ENCODE data around the gene TMEM132C. TPM values are rescaled to one million over a fixed set of nuclear protein-coding genes. Genes with fewer than 3 reads are reported as not detected.

Gene TMEM132C
- total and polyA plus RNA-seq, 2 of the 4 experiments (the other 2 are of a cell fraction), result not detected

DNA sequence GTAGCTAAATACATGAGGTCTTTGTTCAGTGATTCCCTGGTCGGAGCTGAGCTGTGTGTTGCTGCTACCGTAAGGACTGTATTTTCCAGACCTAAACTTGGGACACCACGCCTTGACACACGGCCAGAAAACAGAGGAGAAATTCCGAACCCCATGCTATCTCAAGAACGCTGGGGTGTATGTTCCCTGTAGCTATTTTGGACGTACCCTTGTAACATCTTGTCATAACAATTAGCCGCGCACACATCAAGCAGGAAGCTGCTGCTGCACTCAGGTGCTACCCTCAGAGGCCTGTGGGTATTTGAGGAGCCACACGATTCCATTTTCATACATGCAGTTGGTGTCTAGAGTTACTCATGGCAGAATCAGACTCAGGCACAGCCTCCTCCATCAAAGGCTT is 255.0 kb downstream of the TMEM132C start:
- in situ Hi-C loops (cut with MboI; ENCODE audit: low sequenced_read_pairs), result no loop called here
- WGBS, 2 experiments (ENCODE audit: extremely low coverage in 2 of 2, insufficient read length in 1 of 2), result 93% methylated on average over 3 of the region's 10 CpGs; no CpG with 5 or more reads in 1 of the 2 experiments
- H2AK5ac ChIP-seq (ENCODE audit: low read depth, low read length), result no peak overlapping the region
- no peak overlapping the region for H2BK5ac ChIP-seq (ENCODE audit: low read depth, low read length, poor library complexity, severe bottlenecking)
- H4K20me1 ChIP-seq (ENCODE audit: insufficient read depth, low read length), result no peaks in the 10 kb centered on the region
- H2AK9ac ChIP-seq (replicated peaks; ENCODE audit: low read depth, low read length, poor library complexity), result no peak overlapping the region
- H3K4me1 ChIP-seq (ENCODE audit: control insufficient read depth, insufficient read depth, low read length), result no peaks in the 10 kb centered on the region
- dilution Hi-C loops (cut with HindIII; ENCODE audit: low sequenced_read_pairs, unreplicated experiment), result no loop called here
- H4K8ac ChIP-seq (ENCODE audit: low read depth in 2 of 2, low read length in 2 of 2), result no peak overlapping the region
- H2AFZ ChIP-seq (replicated peaks; ENCODE audit: low read length, poor library complexity), result no peak overlapping the region
- H3K14ac ChIP-seq (replicated peaks; ENCODE audit: low read depth, low read length), result no peak overlapping the region
- DNase-seq (no peak), ATAC-seq (ENCODE audit: low read depth) (no peak)
- peaks cover 28% of the 10 kb centered on the region for H3K9me3 ChIP-seq (ENCODE audit: control insufficient read depth, insufficient read depth, low read length)
- BruUV-seq (replicated peaks), result no TSS peak
- no peaks in the 10 kb centered on the region for H3K79me1 ChIP-seq (ENCODE audit: low read depth in 1 of 2, low read length in 2 of 2)
- TF ChIP-seq RCOR1 (IDR thresholded peaks at IDR 0.05; ENCODE audit: insufficient replicate concordance, low read length) (no peak), RFX5 (IDR thresholded peaks at IDR 0.05; ENCODE audit: low read depth, low read length) (no peak), CHD1 (IDR thresholded peaks at IDR 0.05; ENCODE audit: low read depth, low read length) (no peak), MXI1 (IDR thresholded peaks at IDR 0.05; ENCODE audit: borderline replicate concordance, low read depth, low read length) (no peak), MAFK (IDR thresholded peaks at IDR 0.05; ENCODE audit: low read depth, low read length) (no peak), SMC3 (IDR thresholded peaks at IDR 0.05; ENCODE audit: low read depth, low read length) (no peak), NFE2L2 (IDR thresholded peaks at IDR 0.05; ENCODE audit: low read depth, low read length) (no peak), MAZ (IDR thresholded peaks at IDR 0.05; ENCODE audit: borderline replicate concordance, low read depth, low read length) (no peak), RAD21 (IDR thresholded peaks at IDR 0.05; ENCODE audit: low read length) (no peak), POLR2A (IDR thresholded peaks at IDR 0.05; ENCODE audit: low read depth, low read length) (no peak), FOS (IDR thresholded peaks at IDR 0.05; ENCODE audit: low read depth, low read length) (no peak), BHLHE40 (IDR thresholded peaks at IDR 0.05; ENCODE audit: low read depth, low read length) (no peak)
- TF ChIP-seq, protein P1, sequence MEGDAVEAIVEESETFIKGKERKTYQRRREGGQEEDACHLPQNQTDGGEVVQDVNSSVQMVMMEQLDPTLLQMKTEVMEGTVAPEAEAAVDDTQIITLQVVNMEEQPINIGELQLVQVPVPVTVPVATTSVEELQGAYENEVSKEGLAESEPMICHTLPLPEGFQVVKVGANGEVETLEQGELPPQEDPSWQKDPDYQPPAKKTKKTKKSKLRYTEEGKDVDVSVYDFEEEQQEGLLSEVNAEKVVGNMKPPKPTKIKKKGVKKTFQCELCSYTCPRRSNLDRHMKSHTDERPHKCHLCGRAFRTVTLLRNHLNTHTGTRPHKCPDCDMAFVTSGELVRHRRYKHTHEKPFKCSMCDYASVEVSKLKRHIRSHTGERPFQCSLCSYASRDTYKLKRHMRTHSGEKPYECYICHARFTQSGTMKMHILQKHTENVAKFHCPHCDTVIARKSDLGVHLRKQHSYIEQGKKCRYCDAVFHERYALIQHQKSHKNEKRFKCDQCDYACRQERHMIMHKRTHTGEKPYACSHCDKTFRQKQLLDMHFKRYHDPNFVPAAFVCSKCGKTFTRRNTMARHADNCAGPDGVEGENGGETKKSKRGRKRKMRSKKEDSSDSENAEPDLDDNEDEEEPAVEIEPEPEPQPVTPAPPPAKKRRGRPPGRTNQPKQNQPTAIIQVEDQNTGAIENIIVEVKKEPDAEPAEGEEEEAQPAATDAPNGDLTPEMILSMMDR (conservative IDR thresholded peaks at IDR 0.05; ENCODE audit: low read depth, low read length), result no peak
- TF ChIP-seq, protein P2, sequence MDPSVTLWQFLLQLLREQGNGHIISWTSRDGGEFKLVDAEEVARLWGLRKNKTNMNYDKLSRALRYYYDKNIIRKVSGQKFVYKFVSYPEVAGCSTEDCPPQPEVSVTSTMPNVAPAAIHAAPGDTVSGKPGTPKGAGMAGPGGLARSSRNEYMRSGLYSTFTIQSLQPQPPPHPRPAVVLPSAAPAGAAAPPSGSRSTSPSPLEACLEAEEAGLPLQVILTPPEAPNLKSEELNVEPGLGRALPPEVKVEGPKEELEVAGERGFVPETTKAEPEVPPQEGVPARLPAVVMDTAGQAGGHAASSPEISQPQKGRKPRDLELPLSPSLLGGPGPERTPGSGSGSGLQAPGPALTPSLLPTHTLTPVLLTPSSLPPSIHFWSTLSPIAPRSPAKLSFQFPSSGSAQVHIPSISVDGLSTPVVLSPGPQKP (IDR thresholded peaks at IDR 0.05; ENCODE audit: borderline replicate concordance, low read depth, low read length), result no peak
- H3K9ac ChIP-seq (ENCODE audit: low read depth, low read length), result no peak overlapping the region
- no peaks in the 10 kb centered on the region for H3K9me1 ChIP-seq (ENCODE audit: insufficient read depth, low read length)
- H3K4me3 ChIP-seq (ENCODE audit: insufficient read depth, low read depth, low read length), result no peak overlapping the region
- CTCF ChIA-PET, result no interaction called here
- intact Hi-C loops (cut with micrococcal nuclease), result no loop called here
- POLR2A ChIA-PET (ENCODE audit: unreplicated experiment), result no interaction called here
- H3K23ac ChIP-seq (ENCODE audit: low read depth, low read length), result no peak overlapping the region
- H3K36me3 ChIP-seq (ENCODE audit: control insufficient read depth, insufficient read depth, low read length), result no peaks in the 10 kb centered on the region
- H4K91ac ChIP-seq (ENCODE audit: insufficient read depth, low read depth, low read length), result no peak overlapping the region
- no peak overlapping the region for H2BK120ac ChIP-seq (ENCODE audit: low read depth, low read length)
- H3K18ac ChIP-seq (ENCODE audit: low read depth, low read length), result no peak overlapping the region
- no peak overlapping the region for H3K27ac ChIP-seq (ENCODE audit: insufficient read depth, low read length)
- no peak overlapping the region for H2BK15ac ChIP-seq (ENCODE audit: low read depth, low read length)
- H4K5ac ChIP-seq (ENCODE audit: low read depth, low read length), result no peak overlapping the region
- no peaks in the 10 kb centered on the region for H3K27me3 ChIP-seq (ENCODE audit: control insufficient read depth, insufficient read depth, low read length)
- no peak overlapping the region for H3K4me2 ChIP-seq (ENCODE audit: low read depth, low read length)
- H2BK20ac ChIP-seq (ENCODE audit: low read depth, low read length), result no peak overlapping the region
- no peak overlapping the region for H3K4ac ChIP-seq (ENCODE audit: low read depth, low read length)
- H3K56ac ChIP-seq (ENCODE audit: extremely low read depth, insufficient read depth, low read length), result no peak overlapping the region

Measured in IMR-90 (cell line).